Upper lobe of left lung (tissue), 6 donors: ENCODE measurements around the gene ATP6V1F. TPM values are rescaled to one million over a fixed set of nuclear protein-coding genes. Genes with fewer than 3 reads are reported as not detected.
A peak's percentile ranks its signal among the peaks of the same experiment; 100 is the strongest.

Experiments
- ATAC-seq, 2 donors: fragments of 200-7000 bp; cut with Tn5 transposase; one replicate each; pipeline ENCODE4 v1.9.1; 2022; ENCODE audit warnings: mild to moderate bottlenecking in 2 of 2, moderate library complexity in 2 of 2; ENCODE audit not compliant: low FRiP score in 2 of 2
- DNase-seq, 2 donors: peaks; one replicate each; pipeline ENCODE4 v3.0.0-alpha.2; 2019 to 2020
- H3K27ac ChIP-seq, 4 donors: fragments of 200-600 bp; sonication (generic); one replicate each; pipeline ENCODE4 v1.5.1; 2016 to 2019
- H3K27me3 ChIP-seq, 4 donors: fragments of 200-600 bp; sonication (generic); one replicate each; pipeline ENCODE4 v1.5.1; 2017 to 2019
- H3K36me3 ChIP-seq, 4 donors: fragments of 200-600 bp; sonication (generic); one replicate each; pipeline ENCODE4 v1.5.1; 2016 to 2019
- H3K4me1 ChIP-seq, 4 donors: fragments of 200-600 bp; sonication (generic); one replicate each; pipeline ENCODE4 v1.5.1; 2018 to 2019
- H3K4me3 ChIP-seq, 4 donors: fragments of 200-600 bp; sonication (generic); one replicate each; pipeline ENCODE4 v1.5.1; 2017 to 2019; ENCODE audit warnings: mild to moderate bottlenecking in 2 of 4, moderate library complexity in 1 of 4
- H3K9me3 ChIP-seq, 4 donors: fragments of 200-600 bp; sonication (generic); one replicate each; pipeline ENCODE4 v1.5.1; 2018 to 2019
- CTCF ChIP-seq, 6 experiments: fragments of 450-650 bp in 4 of 6; fragments of 200-600 bp in 2 of 6; sonication (generic) in 2 of 6; IDR thresholded peaks; one replicate each; pipeline ENCODE4 v1.5.1; 2016 to 2019; ENCODE audit warnings: antibody characterized with exemption in 6 of 6
- EP300 ChIP-seq, 4 donors: sonication (generic); formaldehyde crosslinking; IDR thresholded peaks; one replicate each; pipeline ENCODE4 v1.5.1; 2017; ENCODE audit warnings: antibody characterized with exemption in 4 of 4, control low read depth in 2 of 4
- POLR2A ChIP-seq, 4 donors: fragments of 450-650 bp; IDR thresholded peaks; one replicate each; pipeline ENCODE4 v1.5.1; 2016 to 2017; ENCODE audit warnings: antibody characterized with exemption in 4 of 4, mild to moderate bottlenecking in 2 of 4
- POLR2AphosphoS5 ChIP-seq, 2 donors: sonication (generic); formaldehyde crosslinking; IDR thresholded peaks; one replicate each; pipeline ENCODE4 v1.5.1; 2017; ENCODE audit warnings: antibody characterized with exemption in 2 of 2
- WGBS, 2 donors: methylation state at CpG; one replicate each; pipeline ENCODE4 v1.1.5; 2017 to 2018; 5-methylcytosine and 5-hydroxymethylcytosine counted together
- total RNA-seq, 6 donors: library from RNA; depleted of rRNA in 4 of 6; stranded (reverse); fragments of >200 nt in 4 of 6; gene quantifications; one replicate each; pipeline versions ENCODE4 v1.1.0 to v1.2.1, GENCODE V29; 2016 to 2021
- donor health status: DM: no; HTN: no; CAD: no; lungs with moderate emphysema.
- donor health status: DM: no; HTN: yes; CAD: no; lungs with severe emphysema.

ATP6V1F gene
- total RNA-seq, 6 donors from 2014 or later = 99.8 to 224 (median 156) TPM

GRCh38 chr7:128885370-128886187, 22.9 kb downstream of the ATP6V1F start:
- peak in 1 of 2 donors; percentile 68 for DNase-seq
- Histone ChIP-seq H3K4me3 (no peak overlapping the region), H3K27ac (no peak overlapping the region), H3K4me1 (peaks cover 0 to 4% (median 0%) of the 10 kb centered on the region in 4 donors), H3K36me3 (no peaks in the 10 kb centered on the region), H3K9me3 (no peaks in the 10 kb centered on the region), H3K27me3 (peaks cover 0 to under 1% (median 0%) of the 10 kb centered on the region in 4 donors)
- ATAC-seq = no peak
- 86 to 89% methylated on average over 10 of the region's 10 CpGs for WGBS, 2 donors
- TF ChIP-seq CTCF (IDR thresholded peaks at IDR 0.05) (no peak), POLR2A (IDR thresholded peaks at IDR 0.05) (no peak), POLR2AphosphoS5 (IDR thresholded peaks at IDR 0.05) (no peak), EP300 (IDR thresholded peaks at IDR 0.05) (no peak)

GRCh38 chr7:128886391-128887168, 23.9 kb downstream of the ATP6V1F start:
- Histone ChIP-seq H3K9me3 (no peaks in the 10 kb centered on the region), H3K4me1 (peaks cover 0 to 14% (median 3%) of the 10 kb centered on the region in 4 donors), H3K4me3 (no peak overlapping the region), H3K36me3 (no peaks in the 10 kb centered on the region), H3K27ac (no peak overlapping the region), H3K27me3 (peaks cover 0 to 10% (median 8%) of the 10 kb centered on the region in 4 donors)
- DNase-seq (peak in 1 of 2 donors; percentile 54), ATAC-seq (no peak)
- 41 to 57% methylated on average over 8 to 12 of the region's 14 CpGs for WGBS, 2 donors
- no peak for TF ChIP-seq EP300 (IDR thresholded peaks at IDR 0.05)
- no peak for TF ChIP-seq POLR2A (IDR thresholded peaks at IDR 0.05)
- TF ChIP-seq CTCF (IDR thresholded peaks at IDR 0.05) = no peak
- TF ChIP-seq POLR2AphosphoS5 (IDR thresholded peaks at IDR 0.05) = no peak

GRCh38 chr7:128887169-128888038, 24.7 kb downstream of the ATP6V1F start:
- DNase-seq (no peak), ATAC-seq (no peak)
- Histone ChIP-seq H3K4me3 (no peak overlapping the region), H3K27ac (no peak overlapping the region), H3K27me3 (peaks cover 0 to 13% (median 11%) of the 10 kb centered on the region in 4 donors), H3K36me3 (no peaks in the 10 kb centered on the region), H3K4me1 (peaks cover 0 to 14% (median 3%) of the 10 kb centered on the region in 4 donors), H3K9me3 (no peaks in the 10 kb centered on the region)
- WGBS, 2 donors = 79 to 94% methylated on average over 7 of the region's 7 CpGs
- TF ChIP-seq EP300 (IDR thresholded peaks at IDR 0.05) = no peak
- no peak for TF ChIP-seq POLR2AphosphoS5 (IDR thresholded peaks at IDR 0.05)
- no peak for TF ChIP-seq POLR2A (IDR thresholded peaks at IDR 0.05)
- no peak for TF ChIP-seq CTCF (IDR thresholded peaks at IDR 0.05)

GRCh38 chr7:128888039-128888755, 25.5 kb downstream of the ATP6V1F start:
- no peak for TF ChIP-seq CTCF (IDR thresholded peaks at IDR 0.05)
- no peak for TF ChIP-seq POLR2A (IDR thresholded peaks at IDR 0.05)
- TF ChIP-seq POLR2AphosphoS5 (IDR thresholded peaks at IDR 0.05) = no peak
- TF ChIP-seq EP300 (IDR thresholded peaks at IDR 0.05) = no peak
- ATAC-seq (no peak), DNase-seq (no peak)
- H3K4me1 ChIP-seq = peaks cover 0 to 14% (median 3%) of the 10 kb centered on the region in 4 donors
- H3K4me3 ChIP-seq = no peak overlapping the region
- WGBS, 2 donors = 80 to 87% methylated on average over 7 of the region's 7 CpGs
- H3K36me3 ChIP-seq = no peaks in the 10 kb centered on the region
- H3K27ac ChIP-seq = no peak overlapping the region
- H3K27me3 ChIP-seq = peaks cover 0 to 13% (median 11%) of the 10 kb centered on the region in 4 donors
- no peaks in the 10 kb centered on the region for H3K9me3 ChIP-seq
